Keratinocyte (primary cell): Measurements from ENCODE around the gene RSPRY1. TPM values are rescaled to one million over a fixed set of nuclear protein-coding genes. Genes with fewer than 3 reads are reported as not detected.

Experiments used
- DNase-seq: peaks from one replicate; pipeline ENCODE4 v3.0.0-alpha.2; 2011; ENCODE audit warnings: low read depth, missing footprints, low spot score
- FAIRE-seq: peaks from 2 replicates; lab custom pipeline; 2011; peaks lifted over from hg19 to GRCh38; lab: Jason Lieb, UNC
- H2AFZ ChIP-seq: 2 replicates; pipeline ENCODE4 v1.6.0; 2012; ENCODE audit warnings: low read length, control low read depth, inconsistent platforms; ENCODE audit not compliant: control insufficient read depth
- H3K27ac ChIP-seq: 2 replicates; pipeline ENCODE4 v1.5.1; 2011; ENCODE audit warnings: low read length; ENCODE audit not compliant: control insufficient read depth, insufficient read depth
- H3K27me3 ChIP-seq: 3 replicates; pipeline ENCODE4 v1.6.0; 2011; ENCODE audit warnings: low read length; ENCODE audit not compliant: control insufficient read depth, insufficient read depth; ENCODE audit errors: extremely low read depth
- H3K36me3 ChIP-seq, 2 experiments: 2 replicates in 1 of 2; 3 replicates in 1 of 2; pipeline ENCODE4 v1.5.1; 2011; ENCODE audit warnings: low read length in 2 of 2, mild to moderate bottlenecking in 1 of 2; ENCODE audit not compliant: control insufficient read depth in 2 of 2, insufficient read depth in 2 of 2; ENCODE audit errors: extremely low read depth in 1 of 2
- H3K4me1 ChIP-seq: 3 replicates; pipeline ENCODE4 v1.5.1; 2011; ENCODE audit warnings: low read length; ENCODE audit not compliant: control insufficient read depth, insufficient read depth; ENCODE audit errors: extremely low read depth
- H3K4me2 ChIP-seq: 3 replicates; pipeline ENCODE4 v1.6.0; 2011; ENCODE audit warnings: low read depth, low read length; ENCODE audit not compliant: control insufficient read depth, insufficient read depth; ENCODE audit errors: extremely low read depth
- H3K4me3 ChIP-seq, 3 experiments: fragments of 200-600 bp in 1 of 3; sonication (generic) in 1 of 3; 2 replicates in 2 of 3; 3 replicates in 1 of 3; pipeline ENCODE4 v1.5.1; 2011 to 2016; ENCODE audit warnings: low read length in 3 of 3, mild to moderate bottlenecking in 3 of 3, control low read depth in 2 of 3, inconsistent platforms in 1 of 3, low read depth in 1 of 3, mixed read lengths in 1 of 3, mixed run types in 1 of 3, moderate library complexity in 1 of 3; ENCODE audit not compliant: control insufficient read depth in 2 of 3, insufficient read depth in 2 of 3; ENCODE audit errors: extremely low read depth in 1 of 3
- H3K79me2 ChIP-seq: 2 replicates; pipeline ENCODE4 v1.6.0; 2012; ENCODE audit warnings: low read length; ENCODE audit not compliant: control insufficient read depth, insufficient read depth
- H3K9ac ChIP-seq: 3 replicates; pipeline ENCODE4 v1.6.0; 2011; ENCODE audit warnings: low read length; ENCODE audit not compliant: control insufficient read depth, insufficient read depth; ENCODE audit errors: extremely low read depth
- H3K9me1 ChIP-seq: 3 replicates; pipeline ENCODE4 v1.6.0; 2011; ENCODE audit warnings: low read length; ENCODE audit not compliant: control insufficient read depth, insufficient read depth; ENCODE audit errors: extremely low read depth
- H3K9me3 ChIP-seq: 2 replicates; pipeline ENCODE4 v1.5.1; 2012; ENCODE audit warnings: low read depth, low read length; ENCODE audit not compliant: control insufficient read depth
- H4K20me1 ChIP-seq: 3 replicates; pipeline ENCODE4 v1.6.0; 2011; ENCODE audit warnings: low read length; ENCODE audit not compliant: control insufficient read depth, insufficient read depth; ENCODE audit errors: extremely low read depth
- EZH2 ChIP-seq: IDR thresholded peaks from one replicate; pipeline ENCODE4 v1.6.1; 2012; ENCODE audit warnings: inconsistent platforms, mild to moderate bottlenecking, low read length, moderate library complexity
- dilution Hi-C: fragments of 300-500 bp; cut with MboI; formaldehyde crosslinking; loops from one replicate; pipeline ENCODE4 v1.7.0; 2020; ENCODE audit warnings: low sequenced_read_pairs; ENCODE audit not compliant: extremely low pct_ligation_motif_present
- polyA plus RNA-seq, 5 experiments: library from polyadenylated mRNA; depleted of rRNA in 3 of 5; stranded (reverse) in 3 of 5; stranded (forward) in 1 of 5; unstranded in 1 of 5; fragments of >200 nt; gene quantifications; 1 replicate in 1 of 5; 2 replicates in 3 of 5; 3 replicates in 1 of 5; pipeline versions ENCODE4 v1.2.1 to v1.2.3, GENCODE V29; 2011 to 2012; ENCODE audit warnings: missing spikeins in 2 of 5, low read depth in 1 of 5, low replicate concordance in 1 of 5
- TF ChIP-seq, protein P1 (sequence below), 3 experiments: IDR thresholded peaks in 1 of 3; conservative IDR thresholded peaks in 1 of 3; optimal IDR thresholded peaks in 1 of 3; 2 replicates in 2 of 3; 3 replicates in 1 of 3; pipeline versions ENCODE3 to v1.5.1; 2011; ENCODE audit warnings: low read length in 3 of 3, mild to moderate bottlenecking in 3 of 3, moderate library complexity in 2 of 3, control low read depth in 1 of 3, inconsistent platforms in 1 of 3; ENCODE audit not compliant: insufficient read depth in 2 of 3; ENCODE audit errors: extremely low read depth in 1 of 3

Gene RSPRY1
- polyA plus RNA-seq, 1 donor (not counting 4 experiments of a cell fraction or from before 2014, with no cell fraction given) = 42.2 TPM

GRCh38 chr16:57264381-57264780 is 78.3 kb downstream of the RSPRY1 start:
- DNase-seq = no peak
- dilution Hi-C loops = no loop called here
- H3K4me1 ChIP-seq = peaks cover 68% of the 10 kb centered on the region
- H4K20me1 ChIP-seq = no peaks in the 10 kb centered on the region
- TF ChIP-seq, protein P1, sequence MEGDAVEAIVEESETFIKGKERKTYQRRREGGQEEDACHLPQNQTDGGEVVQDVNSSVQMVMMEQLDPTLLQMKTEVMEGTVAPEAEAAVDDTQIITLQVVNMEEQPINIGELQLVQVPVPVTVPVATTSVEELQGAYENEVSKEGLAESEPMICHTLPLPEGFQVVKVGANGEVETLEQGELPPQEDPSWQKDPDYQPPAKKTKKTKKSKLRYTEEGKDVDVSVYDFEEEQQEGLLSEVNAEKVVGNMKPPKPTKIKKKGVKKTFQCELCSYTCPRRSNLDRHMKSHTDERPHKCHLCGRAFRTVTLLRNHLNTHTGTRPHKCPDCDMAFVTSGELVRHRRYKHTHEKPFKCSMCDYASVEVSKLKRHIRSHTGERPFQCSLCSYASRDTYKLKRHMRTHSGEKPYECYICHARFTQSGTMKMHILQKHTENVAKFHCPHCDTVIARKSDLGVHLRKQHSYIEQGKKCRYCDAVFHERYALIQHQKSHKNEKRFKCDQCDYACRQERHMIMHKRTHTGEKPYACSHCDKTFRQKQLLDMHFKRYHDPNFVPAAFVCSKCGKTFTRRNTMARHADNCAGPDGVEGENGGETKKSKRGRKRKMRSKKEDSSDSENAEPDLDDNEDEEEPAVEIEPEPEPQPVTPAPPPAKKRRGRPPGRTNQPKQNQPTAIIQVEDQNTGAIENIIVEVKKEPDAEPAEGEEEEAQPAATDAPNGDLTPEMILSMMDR (optimal IDR thresholded peaks at IDR 0.05 in 1 of 3, IDR thresholded peaks at IDR 0.05 in 1 of 3, conservative IDR thresholded peaks at IDR 0.05 in 1 of 3; ENCODE audit: extremely low read depth in 1 of 3, insufficient read depth in 2 of 3, low read length in 3 of 3) = no peak
- TF ChIP-seq EZH2 = no peak
- no peak for FAIRE-seq
- H2AFZ ChIP-seq = no peak overlapping the region
- no peak overlapping the region for H3K9ac ChIP-seq
- no peak overlapping the region for H3K4me2 ChIP-seq
- H3K36me3 ChIP-seq = no peaks in the 10 kb centered on the region
- no peak overlapping the region for H3K4me3 ChIP-seq
- peaks cover 2% of the 10 kb centered on the region for H3K9me1 ChIP-seq
- H3K27ac ChIP-seq = no peak overlapping the region
- no peaks in the 10 kb centered on the region for H3K79me2 ChIP-seq
- H3K9me3 ChIP-seq = no peaks in the 10 kb centered on the region
- no peaks in the 10 kb centered on the region for H3K27me3 ChIP-seq

DNA sequence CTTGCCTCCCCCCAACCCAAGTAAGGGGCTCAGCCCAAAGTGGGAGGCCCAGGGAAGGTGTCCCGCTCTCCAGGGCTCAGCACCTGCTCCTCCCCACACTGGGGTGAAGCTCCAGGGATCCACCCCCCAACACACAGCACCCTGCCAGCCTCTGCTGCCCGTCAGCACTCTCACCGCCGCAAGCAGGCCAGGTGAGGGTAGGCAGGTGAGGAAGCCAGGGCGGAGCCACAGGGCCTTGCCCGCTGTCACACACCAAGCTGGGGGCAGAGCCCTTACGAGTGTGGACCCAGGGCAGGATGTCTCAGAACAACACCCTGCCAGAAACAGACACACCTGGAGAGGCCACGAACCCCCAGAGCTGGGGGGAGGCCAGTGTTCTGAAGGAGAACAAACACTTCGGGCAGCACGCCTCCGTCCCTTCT is 78.8 kb downstream of the RSPRY1 start:
- peak overlapping the region; percentile 70 for H2AFZ ChIP-seq
- H3K9me3 ChIP-seq = no peaks in the 10 kb centered on the region
- H3K4me3 ChIP-seq = no peak overlapping the region
- no peaks in the 10 kb centered on the region for H4K20me1 ChIP-seq
- H3K9ac ChIP-seq = peak overlapping the region; percentile 52
- dilution Hi-C loops = no loop called here
- peak overlapping the region; percentile 49 for H3K4me2 ChIP-seq
- TF ChIP-seq, protein P1 (optimal IDR thresholded peaks at IDR 0.05 in 1 of 3, IDR thresholded peaks at IDR 0.05 in 1 of 3, conservative IDR thresholded peaks at IDR 0.05 in 1 of 3; ENCODE audit: extremely low read depth in 1 of 3, insufficient read depth in 2 of 3, low read length in 3 of 3) = no peak
- TF ChIP-seq EZH2 = no peak
- peak overlapping the region; percentile 79 for H3K27ac ChIP-seq
- H3K27me3 ChIP-seq = no peaks in the 10 kb centered on the region
- H3K79me2 ChIP-seq = no peaks in the 10 kb centered on the region
- peaks cover 65% of the 10 kb centered on the region for H3K4me1 ChIP-seq
- H3K9me1 ChIP-seq = peaks cover 2% of the 10 kb centered on the region
- H3K36me3 ChIP-seq = no peaks in the 10 kb centered on the region
- DNase-seq (no peak), FAIRE-seq (no peak)
